Mesodermal cell (in vitro differentiated cells): ENCODE results near the gene PLD3.
A peak's percentile ranks its signal among the peaks of the same experiment; 100 is the strongest.
"Not testable (repeated sequence)": the region's sequence is repeated elsewhere in the genome, so short reads cannot be mapped to it uniquely, and the experiment has no call there.

Experiments used
- H3K27ac ChIP-seq: 2 replicates; pipeline ENCODE4 v1.7.0; 2013; ENCODE audit warnings: mild to moderate bottlenecking, low read depth, low read length, moderate library complexity; ENCODE audit not compliant: severe bottlenecking
- H3K36me3 ChIP-seq: 2 replicates; pipeline ENCODE4 v1.7.1; 2013; ENCODE audit warnings: mild to moderate bottlenecking, low read length, moderate library complexity; ENCODE audit not compliant: control insufficient read depth, insufficient read depth
- H3K4me1 ChIP-seq: one replicate; pipeline ENCODE4 v1.7.1; 2013; ENCODE audit warnings: mild to moderate bottlenecking, low read length; ENCODE audit not compliant: insufficient read depth, control insufficient read depth, poor library complexity, severe bottlenecking
- H3K4me3 ChIP-seq: 2 replicates; pipeline ENCODE4 v1.7.0; 2013; ENCODE audit warnings: low read length, control low read depth, mild to moderate bottlenecking; ENCODE audit not compliant: insufficient read depth, poor library complexity, severe bottlenecking; ENCODE audit errors: extremely low read depth
- H3K9me3 ChIP-seq: 2 replicates; pipeline ENCODE4 v1.7.1; 2013; ENCODE audit warnings: mild to moderate bottlenecking, low read length, moderate library complexity; ENCODE audit not compliant: control insufficient read depth
- WGBS, 2 experiments: methylation state at CpG; one replicate each; pipeline ENCODE4 v1.1.5; 2013; ENCODE audit warnings: missing lambda C conversion rate in 2 of 2; ENCODE audit not compliant: insufficient coverage in 2 of 2; 5-methylcytosine and 5-hydroxymethylcytosine counted together

Gene PLD3

DNA sequence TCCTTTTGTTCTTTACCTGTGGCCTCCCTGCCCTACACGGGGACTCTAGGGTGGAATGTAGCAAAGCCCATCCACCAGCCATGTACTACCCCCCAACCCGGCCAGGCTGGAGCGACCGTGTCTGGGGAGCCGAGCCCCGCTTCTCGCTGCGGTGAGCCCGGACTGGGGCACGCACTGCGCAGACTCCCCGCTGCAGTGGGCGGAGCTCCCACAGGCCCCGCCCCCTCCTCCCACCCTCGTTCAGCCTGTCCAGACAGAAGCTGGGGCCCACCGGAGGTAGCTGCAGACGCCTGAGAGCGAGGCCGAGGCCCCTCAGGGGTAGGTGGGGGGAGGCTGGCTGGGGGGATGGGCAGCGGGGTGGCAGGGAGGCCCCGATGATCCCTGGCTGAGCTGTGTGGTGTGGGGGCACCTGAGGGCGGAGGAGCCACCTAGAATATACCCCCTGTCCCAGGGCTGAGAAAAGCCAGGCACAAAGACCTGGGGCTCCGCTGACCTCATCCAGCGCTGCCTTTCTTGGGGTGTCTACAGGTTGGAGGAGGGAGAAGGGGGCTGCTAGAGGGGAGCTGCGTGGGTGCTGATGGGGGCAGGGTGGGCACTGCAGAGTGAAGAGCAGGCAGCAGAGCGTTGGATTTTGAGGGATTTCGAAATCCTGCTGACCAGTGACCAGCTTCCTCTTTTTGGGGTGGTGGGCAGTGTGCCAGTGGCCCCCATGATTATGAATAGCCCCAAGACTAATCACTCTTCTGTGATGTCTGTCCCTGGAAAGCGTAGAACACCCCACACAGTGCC lies 17.3 kb downstream of the PLD3 start:
- H3K9me3 ChIP-seq = no peaks in the 10 kb centered on the region
- H3K27ac ChIP-seq = peak overlapping the region; percentile 87
- H3K4me1 ChIP-seq = peaks cover 23% of the 10 kb centered on the region
- peaks cover 38% of the 10 kb centered on the region for H3K36me3 ChIP-seq
- 1 to 3% methylated on average over 5 to 14 of the region's 28 CpGs for WGBS, 2 experiments
- H3K4me3 ChIP-seq = peak overlapping the region; percentile 58

GRCh38 chr19:40366697-40367561 lies 18.4 kb downstream of the PLD3 start:
- WGBS, 2 experiments = 43 to 56% methylated on average over 19 to 23 of the region's 27 CpGs
- peaks cover 23% of the 10 kb centered on the region for H3K4me1 ChIP-seq
- peak overlapping the region; percentile 87 for H3K27ac ChIP-seq
- peaks cover 49% of the 10 kb centered on the region for H3K36me3 ChIP-seq
- H3K9me3 ChIP-seq = no peaks in the 10 kb centered on the region
- peak overlapping the region; percentile 58 for H3K4me3 ChIP-seq

DNA sequence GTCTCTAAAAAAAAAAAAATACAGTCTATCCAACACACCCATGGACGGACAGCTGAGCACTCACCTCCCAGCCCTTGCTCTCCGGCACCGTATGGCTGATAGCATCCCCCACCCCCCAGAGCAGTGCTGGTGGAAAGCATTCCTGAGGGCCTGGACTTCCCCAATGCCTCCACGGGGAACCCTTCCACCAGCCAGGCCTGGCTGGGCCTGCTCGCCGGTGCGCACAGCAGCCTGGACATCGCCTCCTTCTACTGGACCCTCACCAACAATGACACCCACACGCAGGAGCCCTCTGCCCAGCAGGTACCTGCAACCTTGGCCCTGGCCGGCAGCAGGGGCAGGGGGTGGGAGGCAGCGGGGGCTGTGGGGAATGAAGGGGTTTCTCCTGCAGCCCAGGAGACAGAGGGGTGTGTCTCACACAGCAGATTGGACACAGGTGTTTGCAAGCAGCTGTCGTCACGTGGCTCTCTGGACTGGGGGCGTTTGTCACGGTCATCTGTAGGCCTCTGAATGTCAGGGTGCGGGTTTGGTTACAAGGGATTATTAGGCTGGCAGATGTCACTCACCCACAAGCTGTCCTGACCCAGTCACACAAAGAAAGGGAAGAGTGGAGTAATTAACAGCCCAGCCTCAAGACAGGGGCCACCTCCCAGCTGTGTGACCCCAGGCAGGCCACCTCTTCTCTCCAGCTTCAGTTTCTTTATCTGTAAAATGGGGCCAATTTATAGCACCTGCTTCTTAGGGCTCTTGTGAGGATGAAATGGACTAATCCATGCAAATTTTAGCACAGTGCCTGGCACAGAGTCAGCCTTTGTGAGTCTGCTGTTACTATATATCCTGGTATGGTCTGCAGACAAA lies 19.3 kb downstream of the PLD3 start:
- WGBS, 2 experiments = 82 to 92% methylated on average over 4 to 10 of the region's 16 CpGs
- no peak overlapping the region for H3K4me3 ChIP-seq
- no peaks in the 10 kb centered on the region for H3K9me3 ChIP-seq
- no peak overlapping the region for H3K27ac ChIP-seq
- peaks cover 58% of the 10 kb centered on the region for H3K36me3 ChIP-seq
- H3K4me1 ChIP-seq = peaks cover 22% of the 10 kb centered on the region

DNA sequence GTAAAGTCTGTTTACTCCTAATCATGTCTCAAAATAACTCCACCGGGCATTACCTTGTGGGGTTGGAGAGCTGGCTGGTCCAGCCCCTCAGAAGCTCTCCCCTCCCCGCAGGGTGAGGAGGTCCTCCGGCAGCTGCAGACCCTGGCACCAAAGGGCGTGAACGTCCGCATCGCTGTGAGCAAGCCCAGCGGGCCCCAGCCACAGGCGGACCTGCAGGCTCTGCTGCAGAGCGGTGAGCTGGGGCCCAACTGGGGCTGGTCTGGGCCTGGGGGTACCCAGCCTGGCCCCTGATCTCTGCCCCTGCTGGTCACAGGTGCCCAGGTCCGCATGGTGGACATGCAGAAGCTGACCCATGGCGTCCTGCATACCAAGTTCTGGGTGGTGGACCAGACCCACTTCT lies 21.3 kb downstream of the PLD3 start:
- H3K9me3 ChIP-seq = no peaks in the 10 kb centered on the region
- no peak overlapping the region for H3K4me3 ChIP-seq
- H3K4me1 ChIP-seq = peaks cover 16% of the 10 kb centered on the region
- H3K36me3 ChIP-seq = peaks cover 76% of the 10 kb centered on the region
- H3K27ac ChIP-seq = no peak overlapping the region
- WGBS, 2 experiments = 98 to 100% methylated on average over 5 to 12 of the region's 12 CpGs

GRCh38 chr19:40370253-40370652 lies 21.8 kb downstream of the PLD3 start:
- WGBS, 2 experiments = 83 to 100% methylated on average over 1 to 2 of the region's 3 CpGs
- peaks cover 78% of the 10 kb centered on the region for H3K36me3 ChIP-seq
- not testable (repeated sequence) for H3K27ac ChIP-seq, H3K9me3 ChIP-seq, H3K4me3 ChIP-seq
- H3K4me1 ChIP-seq = peaks cover 16% of the 10 kb centered on the region

GRCh38 chr19:40370997-40371801 lies 22.7 kb downstream of the PLD3 start:
- Histone ChIP-seq H3K4me1 (peaks cover 12% of the 10 kb centered on the region), H3K4me3 (no peak overlapping the region), H3K36me3 (peaks cover 79% of the 10 kb centered on the region), H3K9me3 (no peaks in the 10 kb centered on the region), H3K27ac (no peak overlapping the region)
- 86 to 93% methylated on average over 5 of the region's 7 CpGs for WGBS, 2 experiments

- peaks cover 7% of the 10 kb centered on the region for H3K4me1 ChIP-seq
- no peak overlapping the region for H3K4me3 ChIP-seq
- WGBS, 2 experiments = 100% methylated on average over 2 to 3 of the region's 5 CpGs
- H3K36me3 ChIP-seq = peaks cover 85% of the 10 kb centered on the region
- H3K9me3 ChIP-seq = no peaks in the 10 kb centered on the region
- no peak overlapping the region for H3K27ac ChIP-seq
Observed at GRCh38 chr19:40371802-40372122, 23.3 kb downstream of the PLD3 start.

DNA sequence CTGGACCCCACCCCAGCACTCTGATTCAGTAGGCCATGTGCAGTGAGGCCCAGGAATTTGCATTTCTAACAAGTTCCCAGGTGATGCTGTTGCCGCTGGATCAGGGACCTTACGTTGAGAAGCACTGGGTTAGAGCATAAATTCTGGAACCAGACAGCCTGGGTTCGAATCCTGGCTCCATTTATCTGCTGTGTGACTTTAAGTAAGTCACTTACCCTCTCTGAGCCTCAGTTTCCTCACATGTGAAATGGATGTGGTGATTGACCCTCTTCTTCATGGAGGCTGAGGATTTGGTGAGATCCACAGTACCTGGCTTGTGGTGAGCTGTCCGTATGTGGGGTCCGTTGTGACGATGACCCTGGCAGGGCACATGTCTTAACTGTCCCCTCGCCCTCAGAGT lies 25.6 kb downstream of the PLD3 start:
- Histone ChIP-seq H3K4me3 (no peak overlapping the region), H3K36me3 (peaks cover 76% of the 10 kb centered on the region), H3K27ac (no peak overlapping the region), H3K4me1 (no peaks in the 10 kb centered on the region), H3K9me3 (no peaks in the 10 kb centered on the region)
- WGBS, 2 experiments = 92 to 100% methylated on average over 5 to 6 of the region's 7 CpGs

DNA sequence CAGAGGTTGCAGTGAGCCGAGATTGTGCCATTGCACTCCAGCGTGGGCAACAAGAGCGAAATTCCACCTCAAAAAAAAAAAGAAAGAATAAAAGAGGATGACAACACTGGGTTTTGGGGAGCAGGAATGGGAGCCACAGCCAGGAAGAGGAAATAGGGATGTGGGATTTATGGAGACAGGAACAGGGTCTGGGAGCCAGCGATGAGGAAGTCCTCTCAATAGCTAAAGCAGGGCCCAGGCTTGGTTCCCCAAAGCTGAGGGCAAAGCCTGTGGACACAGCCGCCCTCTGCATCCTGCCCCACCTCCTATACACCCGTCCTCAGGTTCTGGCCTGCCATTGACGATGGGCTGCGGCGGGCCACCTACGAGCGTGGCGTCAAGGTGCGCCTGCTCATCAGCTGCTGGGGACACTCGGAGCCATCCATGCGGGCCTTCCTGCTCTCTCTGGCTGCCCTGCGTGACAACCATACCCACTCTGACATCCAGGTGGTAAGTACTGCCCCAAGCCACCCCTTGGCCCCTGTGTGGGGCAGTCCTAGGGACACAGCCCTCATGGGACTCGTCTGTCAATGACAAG lies 27.9 kb downstream of the PLD3 start:
- WGBS, 2 experiments = 96 to 98% methylated on average over 10 to 16 of the region's 17 CpGs
- Histone ChIP-seq H3K27ac (no peak overlapping the region), H3K36me3 (peaks cover 59% of the 10 kb centered on the region), H3K4me3 (no peak overlapping the region), H3K9me3 (no peaks in the 10 kb centered on the region), H3K4me1 (no peaks in the 10 kb centered on the region)
